Colonic mucosa (tissue), 4 donors: Measurements from ENCODE around the gene SYNCRIP. TPM values are rescaled to one million over a fixed set of nuclear protein-coding genes. Genes with fewer than 3 reads are reported as not detected.

Source experiments
- DNase-seq: peaks from one replicate; pipeline ENCODE4 v3.0.0-alpha.2; 2020
- H3K27ac ChIP-seq: fragments of 200-600 bp; one replicate; pipeline ENCODE4 v1.8.0; 2021
- H3K27me3 ChIP-seq: fragments of 200-600 bp; one replicate; pipeline ENCODE4 v1.8.0; 2021
- H3K36me3 ChIP-seq: fragments of 200-600 bp; one replicate; pipeline ENCODE4 v1.8.0; 2021
- H3K4me1 ChIP-seq: fragments of 200-600 bp; one replicate; pipeline ENCODE4 v1.8.0; 2021; ENCODE audit warnings: mild to moderate bottlenecking
- H3K4me3 ChIP-seq: fragments of 200-600 bp; one replicate; pipeline ENCODE4 v1.8.0; 2021
- H3K9ac ChIP-seq, 2 donors: one replicate each; pipeline ENCODE4 v1.7.0; 2013; ENCODE audit warnings: control low read depth in 2 of 2, low read depth in 2 of 2, low read length in 2 of 2
- H3K9me3 ChIP-seq: fragments of 200-600 bp; one replicate; pipeline ENCODE4 v1.8.0; 2021
- intact Hi-C: fragments of 100-400 bp; cut with DNase I; formaldehyde crosslinking; loops from one replicate; pipeline ENCODE4 v1.14.1; 2022
- total RNA-seq, 2 donors: library from RNA; stranded (reverse); fragmentation: NEBNext Ultra II Directional in 1 of 2; extraction: Animal tissue kit (Norgen Biotek cat#: 25700) in 1 of 2; gene quantifications; one replicate each; pipeline ENCODE4 v1.2.1, GENCODE V29; 2021
- TF ChIP-seq, protein P1 (sequence below): fragments of 200-600 bp; IDR thresholded peaks from one replicate; pipeline ENCODE4 v1.8.0; 2022; ENCODE audit warnings: antibody characterized with exemption, mild to moderate bottlenecking
- donor health status: healthy.
- donor health status: DM: no; HTN: no; CAD: no.
- donor health status: DM: no; HTN: no; CAD: no.

The SYNCRIP gene
- total RNA-seq, 2 donors from 2014 or later = 87.7 to 99.3 TPM

DNA sequence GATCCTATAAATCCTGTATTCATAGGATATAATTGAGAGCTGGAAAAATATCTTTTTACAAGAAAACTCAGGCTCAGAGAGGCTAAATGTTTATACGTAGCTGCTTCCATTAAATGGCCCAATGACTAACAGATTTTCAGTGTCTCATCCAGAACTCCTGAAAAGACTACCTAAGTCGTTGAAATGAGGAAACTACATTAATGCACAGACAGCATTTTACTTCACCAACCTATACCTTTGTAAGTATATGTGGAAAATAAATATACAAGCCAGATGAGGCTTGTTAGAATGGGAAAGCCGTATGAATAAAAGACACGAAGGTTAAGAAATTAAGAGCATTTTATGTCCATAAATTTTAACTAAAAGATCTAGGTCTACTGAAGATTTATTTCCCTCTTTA, 40.6 kb downstream of the SYNCRIP start:
- no peaks in the 10 kb centered on the region for H3K9me3 ChIP-seq
- intact Hi-C loops = no loop called here
- TF ChIP-seq, protein P1, sequence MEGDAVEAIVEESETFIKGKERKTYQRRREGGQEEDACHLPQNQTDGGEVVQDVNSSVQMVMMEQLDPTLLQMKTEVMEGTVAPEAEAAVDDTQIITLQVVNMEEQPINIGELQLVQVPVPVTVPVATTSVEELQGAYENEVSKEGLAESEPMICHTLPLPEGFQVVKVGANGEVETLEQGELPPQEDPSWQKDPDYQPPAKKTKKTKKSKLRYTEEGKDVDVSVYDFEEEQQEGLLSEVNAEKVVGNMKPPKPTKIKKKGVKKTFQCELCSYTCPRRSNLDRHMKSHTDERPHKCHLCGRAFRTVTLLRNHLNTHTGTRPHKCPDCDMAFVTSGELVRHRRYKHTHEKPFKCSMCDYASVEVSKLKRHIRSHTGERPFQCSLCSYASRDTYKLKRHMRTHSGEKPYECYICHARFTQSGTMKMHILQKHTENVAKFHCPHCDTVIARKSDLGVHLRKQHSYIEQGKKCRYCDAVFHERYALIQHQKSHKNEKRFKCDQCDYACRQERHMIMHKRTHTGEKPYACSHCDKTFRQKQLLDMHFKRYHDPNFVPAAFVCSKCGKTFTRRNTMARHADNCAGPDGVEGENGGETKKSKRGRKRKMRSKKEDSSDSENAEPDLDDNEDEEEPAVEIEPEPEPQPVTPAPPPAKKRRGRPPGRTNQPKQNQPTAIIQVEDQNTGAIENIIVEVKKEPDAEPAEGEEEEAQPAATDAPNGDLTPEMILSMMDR = no peak

DNA sequence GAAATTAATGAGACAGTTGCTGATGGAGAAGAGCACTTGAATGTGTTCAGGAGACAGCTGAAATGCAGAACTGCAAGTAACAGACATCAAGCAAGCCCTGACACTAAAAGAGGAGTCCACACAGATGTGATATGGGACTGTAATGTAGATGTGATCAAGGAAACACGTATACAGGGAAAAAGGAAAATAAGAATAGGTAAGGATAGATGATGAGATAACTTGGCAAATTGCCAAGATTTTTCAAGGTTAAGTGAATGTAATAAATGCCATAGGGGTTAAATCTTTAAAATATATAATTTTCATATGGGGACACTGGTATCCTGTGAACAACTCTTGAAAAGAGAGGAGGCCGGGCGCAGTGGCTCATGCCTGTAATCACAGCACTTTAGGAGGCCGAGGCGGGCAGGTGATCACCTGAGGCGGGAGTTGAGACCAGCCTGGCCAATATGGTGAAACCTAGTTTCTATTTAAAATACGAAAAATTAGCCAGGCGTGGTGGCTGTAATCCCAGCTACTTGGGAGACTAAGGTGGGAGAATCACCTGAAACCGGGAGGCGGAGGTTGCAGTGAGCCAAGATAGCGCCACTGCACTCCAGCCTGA, 41.9 kb downstream of the SYNCRIP start:
- no peak overlapping the region for H3K4me3 ChIP-seq
- no peaks in the 10 kb centered on the region for H3K27me3 ChIP-seq
- no peaks in the 10 kb centered on the region for H3K4me1 ChIP-seq
- intact Hi-C loops = no loop called here
- no peaks in the 10 kb centered on the region for H3K9me3 ChIP-seq
- H3K27ac ChIP-seq = no peak overlapping the region
- TF ChIP-seq, protein P1 = no peak
- H3K36me3 ChIP-seq = no peaks in the 10 kb centered on the region
- H3K9ac ChIP-seq = no peak overlapping the region
- DNase-seq = no peak

More for the DNA sequence above, 40.6 kb downstream of the SYNCRIP start:
- Histone ChIP-seq H3K27me3 (no peaks in the 10 kb centered on the region), H3K36me3 (no peaks in the 10 kb centered on the region), H3K9ac (no peak overlapping the region), H3K27ac (no peak overlapping the region), H3K4me3 (no peak overlapping the region), H3K4me1 (no peaks in the 10 kb centered on the region)
- no peak for DNase-seq

DNA sequence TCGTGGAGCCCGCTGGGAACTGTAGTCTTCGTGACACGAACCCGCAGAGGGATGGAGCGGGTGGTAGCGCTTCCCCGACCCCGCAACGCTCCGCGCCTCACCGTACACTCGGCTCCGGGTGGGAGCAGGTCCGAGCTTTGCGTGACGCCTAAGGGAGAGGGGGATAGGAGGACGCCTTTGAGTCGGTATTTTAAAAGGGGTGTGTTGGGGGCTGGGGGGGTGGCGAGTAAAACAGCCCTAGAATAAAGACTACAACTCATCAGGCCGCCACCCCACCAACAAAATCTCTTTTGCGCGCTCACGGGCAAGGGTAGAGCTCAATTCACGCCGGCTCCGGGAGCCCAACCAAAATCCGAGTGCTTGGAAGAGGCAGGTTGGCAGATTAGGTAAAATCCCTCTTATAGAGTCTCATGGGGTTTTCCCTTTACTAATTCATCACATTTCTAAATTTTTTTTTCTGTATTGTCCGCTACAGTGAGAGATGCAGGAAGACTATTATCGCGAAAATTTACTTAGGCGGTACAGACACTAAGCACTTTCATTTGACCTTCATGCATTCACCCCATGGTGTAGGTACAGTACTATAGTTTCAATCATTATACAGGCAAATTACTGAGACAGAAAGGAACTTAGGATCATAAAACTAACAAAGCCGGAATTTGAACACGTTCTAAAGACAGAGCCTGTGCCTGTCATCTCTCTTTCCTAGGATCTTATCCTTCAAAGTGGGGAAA, 48.3 kb downstream of the SYNCRIP start:
- no peak for DNase-seq
- peak overlapping the region; percentile 95 to 96 for H3K9ac ChIP-seq
- H3K27me3 ChIP-seq = no peaks in the 10 kb centered on the region
- intact Hi-C loops = loop anchor here (5.0 kb wide), 1 partner anchor 83 kb away; no protein-coding TSS in a partner anchor
- H3K9me3 ChIP-seq = no peaks in the 10 kb centered on the region
- H3K4me3 ChIP-seq = peak overlapping the region; percentile 70
- H3K27ac ChIP-seq = peak overlapping the region; percentile 100
- TF ChIP-seq, protein P1 = no peak
- H3K4me1 ChIP-seq = peaks cover 8% of the 10 kb centered on the region
- no peaks in the 10 kb centered on the region for H3K36me3 ChIP-seq

DNA sequence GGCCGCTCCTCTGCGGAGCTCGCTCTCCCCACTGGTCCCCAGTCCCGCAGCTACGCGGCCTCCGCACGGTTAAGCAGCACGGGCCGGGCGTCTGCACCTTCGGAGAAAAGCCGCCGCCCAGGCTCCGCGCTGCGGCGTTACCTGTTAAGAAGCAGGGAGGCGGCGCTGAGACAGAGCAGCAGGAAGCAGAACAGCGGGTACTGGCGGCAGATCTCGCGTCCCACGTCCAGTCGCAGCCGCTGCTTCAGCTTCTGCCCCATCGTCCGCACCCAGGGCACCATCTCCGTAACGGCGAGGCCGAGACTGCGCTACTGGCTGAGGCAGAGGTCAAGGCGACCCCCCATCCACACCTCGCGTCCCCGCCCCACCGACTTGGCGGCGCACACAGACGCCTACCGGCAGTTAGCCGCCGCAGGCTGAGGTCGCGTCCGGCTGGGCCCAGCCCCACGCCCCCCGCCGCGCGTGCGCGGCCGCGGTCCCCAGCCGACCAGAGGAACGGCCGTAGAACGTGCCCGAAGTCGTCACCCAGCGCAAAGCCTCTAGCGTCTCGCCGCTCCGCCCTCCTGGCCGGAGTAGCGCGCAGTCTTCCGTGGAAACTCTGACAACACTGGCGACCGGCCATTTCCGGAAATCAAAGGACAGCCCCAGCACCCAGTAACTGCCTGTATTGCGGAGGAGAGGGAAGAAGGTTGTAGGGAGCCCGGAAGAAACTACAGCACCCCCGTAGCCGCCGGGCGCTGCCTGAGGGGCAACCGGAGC, 49.1 kb downstream of the SYNCRIP start, which contains the start of gene SNX14:
Gene SNX14, minus strand, starts transcription at position 421 of the 759 bp plus-strand sequence. Its CDS starts 140 bp downstream, at position 281.
- TF ChIP-seq, protein P1 = no peak
- peak within 1 kb of the TSS; percentile 70 for H3K4me3 ChIP-seq
- DNase-seq = peak; percentile 97
- H3K4me1 ChIP-seq = peaks cover 8% of the 10 kb centered on the region
- H3K9me3 ChIP-seq = no peaks in the 10 kb centered on the region
- H3K27me3 ChIP-seq = no peaks in the 10 kb centered on the region
- H3K36me3 ChIP-seq = no peaks in the 10 kb centered on the region
- peak within 1 kb of the TSS; percentile 100 for H3K27ac ChIP-seq
- intact Hi-C loops = loop anchor here (5.0 kb wide), 1 partner anchor 84 kb away; no protein-coding TSS in a partner anchor
- H3K9ac ChIP-seq = peak within 1 kb of the TSS; percentile 95 to 96

DNA sequence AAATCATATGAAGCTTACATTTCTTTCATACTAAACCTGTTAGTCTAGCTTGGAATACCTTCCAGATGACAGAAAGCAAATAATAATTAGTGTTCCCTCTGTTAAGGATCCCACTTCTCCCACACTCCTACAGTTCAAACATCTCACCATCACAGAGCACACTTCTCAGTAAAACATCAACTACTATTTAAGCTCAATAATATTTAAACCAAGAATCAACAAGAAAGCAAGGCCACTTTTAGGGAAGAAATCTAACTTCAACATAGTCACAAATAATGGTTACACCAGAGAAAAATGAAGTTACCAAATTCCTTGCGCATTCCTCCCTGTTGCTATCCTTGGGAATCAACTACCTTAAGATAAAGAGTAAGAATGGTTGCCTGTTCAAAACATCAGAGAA, 50.7 kb downstream of the SYNCRIP start:
- DNase-seq = no peak
- Histone ChIP-seq H3K9me3 (no peaks in the 10 kb centered on the region), H3K4me3 (peak overlapping the region; percentile 70), H3K27me3 (no peaks in the 10 kb centered on the region), H3K4me1 (peaks cover 8% of the 10 kb centered on the region), H3K27ac (no peak overlapping the region), H3K9ac (no peak overlapping the region), H3K36me3 (no peaks in the 10 kb centered on the region)
- intact Hi-C loops = loop anchor here (5.0 kb wide), 1 partner anchor 85 kb away; no protein-coding TSS in a partner anchor
- TF ChIP-seq, protein P1 = no peak
